ENCODE results near the gene UNC119B.

UNC119B gene

GRCh38 chr12:120720987-120721801 is 10.9 kb downstream of the UNC119B start:
- Histone ChIP-seq H3K4me3 (replicated peaks; ENCODE audit: low read depth, low read length) (no peak overlapping the region), H3K27me3 (replicated peaks; ENCODE audit: control insufficient read depth, insufficient read depth, low read length) (no peaks in the 10 kb centered on the region), H3K36me3 (ENCODE audit: control insufficient read depth, insufficient read depth, low read length) (peaks cover 26% of the 10 kb centered on the region)
- TF ChIP-seq CTCF (IDR thresholded peaks at IDR 0.05; ENCODE audit: insufficient read depth, low read length, poor library complexity, severe bottlenecking) = no peak
- DNase-seq (ENCODE audit: extremely low read depth, insufficient read length) = no peak

GRCh38 chr12:120721866-120722265 is 11.6 kb downstream of the UNC119B start:
- Histone ChIP-seq H3K36me3 (ENCODE audit: control insufficient read depth, insufficient read depth, low read length) (peaks cover 24% of the 10 kb centered on the region), H3K27me3 (replicated peaks; ENCODE audit: control insufficient read depth, insufficient read depth, low read length) (no peaks in the 10 kb centered on the region), H3K4me3 (replicated peaks; ENCODE audit: low read depth, low read length) (no peak overlapping the region)
- TF ChIP-seq CTCF (IDR thresholded peaks at IDR 0.05; ENCODE audit: insufficient read depth, low read length, poor library complexity, severe bottlenecking) = no peak
- no peak for DNase-seq (ENCODE audit: extremely low read depth, insufficient read length)

- DNase-seq (ENCODE audit: extremely low read depth, insufficient read length) = no peak
- no peak for TF ChIP-seq CTCF (IDR thresholded peaks at IDR 0.05; ENCODE audit: insufficient read depth, low read length, poor library complexity, severe bottlenecking)
- Histone ChIP-seq H3K4me3 (replicated peaks; ENCODE audit: low read depth, low read length) (no peak overlapping the region), H3K27me3 (replicated peaks; ENCODE audit: control insufficient read depth, insufficient read depth, low read length) (no peaks in the 10 kb centered on the region), H3K36me3 (ENCODE audit: control insufficient read depth, insufficient read depth, low read length) (peaks cover 24% of the 10 kb centered on the region)
Measured at GRCh38 chr12:120722784-120723183, 12.5 kb downstream of the UNC119B start.

GRCh38 chr12:120724720-120725119 is 14.5 kb downstream of the UNC119B start:
- TF ChIP-seq CTCF (IDR thresholded peaks at IDR 0.05; ENCODE audit: insufficient read depth, low read length, poor library complexity, severe bottlenecking) = no peak
- no peak for DNase-seq (ENCODE audit: extremely low read depth, insufficient read length)
- Histone ChIP-seq H3K27me3 (replicated peaks; ENCODE audit: control insufficient read depth, insufficient read depth, low read length) (no peaks in the 10 kb centered on the region), H3K36me3 (ENCODE audit: control insufficient read depth, insufficient read depth, low read length) (peaks cover 20% of the 10 kb centered on the region), H3K4me3 (replicated peaks; ENCODE audit: low read depth, low read length) (no peak overlapping the region)

GRCh38 chr12:120725151-120725658 is 14.9 kb downstream of the UNC119B start:
- Histone ChIP-seq H3K27me3 (replicated peaks; ENCODE audit: control insufficient read depth, insufficient read depth, low read length) (no peaks in the 10 kb centered on the region), H3K4me3 (replicated peaks; ENCODE audit: low read depth, low read length) (peak overlapping the region; percentile 66), H3K36me3 (ENCODE audit: control insufficient read depth, insufficient read depth, low read length) (peaks cover 17% of the 10 kb centered on the region)
- no peak for TF ChIP-seq CTCF (IDR thresholded peaks at IDR 0.05; ENCODE audit: insufficient read depth, low read length, poor library complexity, severe bottlenecking)
- DNase-seq (ENCODE audit: extremely low read depth, insufficient read length) = no peak
